ENCODE results near the gene TM2D1. TPM values are rescaled to one million over a fixed set of nuclear protein-coding genes. Genes with fewer than 3 reads are reported as not detected.

The TM2D1 gene
- total RNA-seq, 4 donors from 2014 or later = 37.6 to 67.2 (median 52.8) TPM

DNA sequence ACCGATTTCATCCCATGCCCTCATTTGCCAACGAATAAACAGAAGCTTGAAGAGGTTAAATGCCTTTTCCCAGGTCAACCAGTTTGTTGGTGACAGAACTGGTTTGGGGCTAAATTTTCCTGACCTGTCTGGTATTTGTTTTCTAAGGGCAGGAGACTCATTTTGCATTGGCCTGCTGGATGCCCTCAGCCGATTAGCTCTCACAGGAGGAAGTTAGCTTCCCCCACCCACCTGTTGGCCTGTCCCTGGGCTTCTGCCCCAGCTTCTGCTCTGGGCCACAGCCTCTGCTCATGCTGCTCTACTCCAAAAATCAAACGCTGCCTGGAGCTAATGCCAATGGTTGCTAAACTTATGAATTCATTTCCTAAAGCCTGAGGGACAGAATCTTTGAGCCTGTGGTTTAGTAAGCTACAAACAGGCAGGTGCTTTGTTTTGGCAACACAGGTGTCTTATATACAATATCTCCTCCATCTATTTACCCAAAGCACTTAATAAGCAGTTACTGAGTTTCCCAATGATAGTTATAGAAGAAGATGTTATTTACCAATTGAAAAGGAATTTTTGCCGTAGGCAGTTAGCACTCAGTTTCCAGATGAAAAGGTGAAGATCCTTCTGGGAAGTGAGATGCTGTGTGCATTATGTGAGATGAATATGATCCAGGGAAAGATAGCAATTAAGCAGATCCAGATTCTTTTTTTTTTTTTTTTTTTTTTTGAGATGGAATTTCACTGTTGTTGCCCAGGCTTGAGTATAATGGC is 82.3 kb downstream of the TM2D1 start:
- 51% methylated on average over 5 of the region's 5 CpGs for WGBS
- Histone ChIP-seq H3K9me3 (no peaks in the 10 kb centered on the region), H3K4me1 (peaks cover 47% of the 10 kb centered on the region), H3K4me3 (no peak overlapping the region), H3K27ac (no peak overlapping the region), H3K36me3 (no peaks in the 10 kb centered on the region), H3K27me3 (no peaks in the 10 kb centered on the region)
- TF ChIP-seq POLR2A (IDR thresholded peaks at IDR 0.05) = no peak
- TF ChIP-seq EP300 (IDR thresholded peaks at IDR 0.05) = no peak
- TF ChIP-seq POLR2AphosphoS5 (IDR thresholded peaks at IDR 0.05) = no peak
- DNase-seq (ENCODE audit: low spot score in 2 of 2) = no peak

DNA sequence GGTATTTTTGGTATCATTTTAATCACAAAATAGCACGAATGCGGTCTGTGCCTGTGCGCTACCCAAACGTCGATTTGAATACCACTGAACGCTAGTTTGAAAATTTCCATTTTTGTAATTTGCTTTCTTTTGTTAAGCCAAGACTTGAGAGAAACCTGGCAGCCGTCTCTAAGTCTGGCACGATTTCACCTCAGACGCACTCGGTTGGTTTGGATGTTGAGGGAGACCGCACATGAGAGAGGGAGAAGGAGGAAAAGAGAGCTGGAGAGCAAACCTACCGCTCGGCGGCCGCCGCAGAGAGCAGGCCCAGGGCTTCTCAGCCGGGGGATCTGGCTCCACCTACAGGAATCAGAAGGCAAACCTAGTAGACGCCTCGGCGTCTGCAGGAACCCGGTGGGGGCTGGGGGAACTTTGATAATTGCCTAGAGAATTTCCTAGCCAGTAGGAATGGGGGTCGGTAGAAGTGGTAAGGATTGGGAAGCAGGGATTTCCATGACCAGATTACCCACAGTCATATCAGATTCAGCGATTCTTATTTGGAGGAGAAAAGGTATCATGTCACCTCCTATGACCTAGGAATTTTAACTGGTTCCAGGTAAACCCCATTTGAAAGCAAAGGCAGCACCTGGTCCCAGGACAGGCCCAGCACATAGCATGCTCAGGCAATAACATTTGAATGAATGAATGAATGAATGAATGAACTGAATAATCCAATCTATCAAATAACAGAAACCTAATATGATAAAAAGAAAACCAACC is 83.2 kb downstream of the TM2D1 start:
- H3K9me3 ChIP-seq = no peaks in the 10 kb centered on the region
- no peaks in the 10 kb centered on the region for H3K27me3 ChIP-seq
- H3K4me3 ChIP-seq = peak overlapping the region; percentile 33
- peak; percentile 86 to 90 for DNase-seq (ENCODE audit: low spot score in 2 of 2)
- WGBS = 14% methylated on average over 23 of the region's 23 CpGs
- TF ChIP-seq EP300 (IDR thresholded peaks at IDR 0.05) (no peak), POLR2AphosphoS5 (IDR thresholded peaks at IDR 0.05) (no peak)
- TF ChIP-seq, protein P1, sequence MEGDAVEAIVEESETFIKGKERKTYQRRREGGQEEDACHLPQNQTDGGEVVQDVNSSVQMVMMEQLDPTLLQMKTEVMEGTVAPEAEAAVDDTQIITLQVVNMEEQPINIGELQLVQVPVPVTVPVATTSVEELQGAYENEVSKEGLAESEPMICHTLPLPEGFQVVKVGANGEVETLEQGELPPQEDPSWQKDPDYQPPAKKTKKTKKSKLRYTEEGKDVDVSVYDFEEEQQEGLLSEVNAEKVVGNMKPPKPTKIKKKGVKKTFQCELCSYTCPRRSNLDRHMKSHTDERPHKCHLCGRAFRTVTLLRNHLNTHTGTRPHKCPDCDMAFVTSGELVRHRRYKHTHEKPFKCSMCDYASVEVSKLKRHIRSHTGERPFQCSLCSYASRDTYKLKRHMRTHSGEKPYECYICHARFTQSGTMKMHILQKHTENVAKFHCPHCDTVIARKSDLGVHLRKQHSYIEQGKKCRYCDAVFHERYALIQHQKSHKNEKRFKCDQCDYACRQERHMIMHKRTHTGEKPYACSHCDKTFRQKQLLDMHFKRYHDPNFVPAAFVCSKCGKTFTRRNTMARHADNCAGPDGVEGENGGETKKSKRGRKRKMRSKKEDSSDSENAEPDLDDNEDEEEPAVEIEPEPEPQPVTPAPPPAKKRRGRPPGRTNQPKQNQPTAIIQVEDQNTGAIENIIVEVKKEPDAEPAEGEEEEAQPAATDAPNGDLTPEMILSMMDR (IDR thresholded peaks at IDR 0.05) = peak; percentile 32 to 81
- peaks cover 54% of the 10 kb centered on the region for H3K4me1 ChIP-seq
- H3K36me3 ChIP-seq = no peaks in the 10 kb centered on the region
- peak overlapping the region; percentile 79 for H3K27ac ChIP-seq

DNA sequence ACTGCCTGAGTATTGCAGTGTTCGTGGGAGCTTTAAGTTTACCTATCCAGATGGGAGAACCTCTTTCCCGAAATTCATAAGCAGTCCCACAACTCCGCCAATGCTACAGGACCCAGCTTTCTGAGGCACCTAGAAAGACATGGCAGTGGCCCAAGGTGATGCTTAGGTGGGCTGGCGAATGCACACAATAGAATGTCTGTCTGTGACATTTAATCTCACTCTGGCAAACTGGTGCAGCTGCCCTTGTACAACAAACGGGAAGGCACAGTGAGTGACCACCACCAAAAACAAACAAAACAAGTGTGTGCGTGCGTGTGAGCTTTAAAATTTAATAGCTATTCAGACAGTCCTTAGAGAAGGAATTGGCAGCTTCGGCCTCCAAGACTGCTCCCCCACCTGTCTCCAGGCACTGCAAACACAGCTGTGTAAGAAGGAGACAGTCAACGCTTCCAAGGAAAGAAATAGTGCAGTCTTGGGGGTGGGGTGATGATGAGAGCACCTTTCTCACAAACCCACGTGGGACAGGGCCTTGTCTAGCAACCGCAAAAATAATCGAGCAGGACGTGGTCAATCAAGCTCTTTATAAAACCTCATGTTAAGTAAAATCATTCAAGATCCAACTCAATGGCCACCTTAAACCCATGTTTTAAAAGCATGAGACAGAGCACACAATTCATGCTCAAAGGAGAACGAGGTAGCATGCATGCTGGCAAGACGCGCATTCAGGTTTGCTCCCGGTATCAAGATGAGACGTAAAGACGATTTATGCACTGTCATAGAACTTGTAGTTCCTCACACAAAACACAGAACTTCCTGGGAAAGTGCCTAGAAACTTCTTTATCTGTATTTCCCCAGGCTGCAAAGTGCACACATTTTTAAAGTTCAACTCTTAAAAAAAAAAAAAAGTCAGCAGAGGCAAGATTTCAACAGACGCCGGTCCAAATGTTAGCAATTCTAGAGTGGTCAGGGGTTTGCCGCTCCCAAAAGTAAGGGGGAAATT is 84.1 kb downstream of the TM2D1 start:
- WGBS = 51% methylated on average over 22 of the region's 22 CpGs
- H3K27me3 ChIP-seq = no peaks in the 10 kb centered on the region
- no peak for DNase-seq (ENCODE audit: low spot score in 2 of 2)
- H3K4me1 ChIP-seq = peaks cover 62% of the 10 kb centered on the region
- peak overlapping the region; percentile 33 for H3K4me3 ChIP-seq
- TF ChIP-seq EP300 (IDR thresholded peaks at IDR 0.05) (no peak), POLR2A (IDR thresholded peaks at IDR 0.05) (no peak)
- TF ChIP-seq, protein P1 (IDR thresholded peaks at IDR 0.05) = no peak
- no peaks in the 10 kb centered on the region for H3K9me3 ChIP-seq
- H3K36me3 ChIP-seq = no peaks in the 10 kb centered on the region
- H3K27ac ChIP-seq = peak overlapping the region; percentile 79

DNA sequence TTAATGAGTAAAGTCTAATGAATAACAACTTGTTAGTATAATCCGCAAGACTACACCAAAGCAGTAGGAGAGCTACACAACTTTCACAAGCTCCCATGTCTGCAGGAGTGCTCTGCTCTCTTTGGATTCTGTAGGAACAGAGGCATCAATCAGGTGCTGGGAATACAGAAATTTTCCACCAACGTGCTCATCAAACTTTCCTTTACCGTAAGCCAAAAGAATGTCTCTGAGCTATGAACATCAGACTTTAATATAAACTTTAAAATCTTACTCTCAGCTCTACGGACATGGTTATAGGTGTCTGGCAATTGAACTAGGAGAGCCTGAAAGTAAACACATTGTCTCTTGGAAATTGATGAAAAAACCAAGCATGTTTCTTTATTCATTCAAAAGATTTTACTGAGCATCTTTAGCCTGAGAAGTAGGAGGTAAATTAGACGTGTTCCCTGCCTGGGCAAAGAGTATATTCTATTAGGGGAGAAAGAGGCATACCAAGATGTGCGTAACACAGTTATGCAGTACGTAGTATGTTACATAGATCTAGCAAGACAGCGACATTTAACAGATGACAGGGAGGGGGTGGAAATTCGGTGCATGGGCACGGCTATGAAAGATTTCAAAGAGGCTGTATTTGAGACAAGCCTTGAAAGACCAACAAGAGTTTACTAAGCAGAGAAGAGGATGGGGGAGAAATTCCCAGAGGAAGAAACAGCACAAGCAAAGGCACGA is 85.2 kb downstream of the TM2D1 start:
- H3K27me3 ChIP-seq = no peaks in the 10 kb centered on the region
- no peak overlapping the region for H3K4me3 ChIP-seq
- no peaks in the 10 kb centered on the region for H3K36me3 ChIP-seq
- TF ChIP-seq POLR2A (IDR thresholded peaks at IDR 0.05) (no peak), EP300 (IDR thresholded peaks at IDR 0.05) (no peak), POLR2AphosphoS5 (IDR thresholded peaks at IDR 0.05) (no peak)
- TF ChIP-seq, protein P1 (IDR thresholded peaks at IDR 0.05) = no peak
- H3K4me1 ChIP-seq = peaks cover 67% of the 10 kb centered on the region
- 96% methylated on average over 11 of the region's 11 CpGs for WGBS
- DNase-seq (ENCODE audit: low spot score in 2 of 2) = no peak
- H3K9me3 ChIP-seq = no peaks in the 10 kb centered on the region
- peak overlapping the region; percentile 79 for H3K27ac ChIP-seq
